ENCODE results near the gene TRIB2. TPM values are rescaled to one million over a fixed set of nuclear protein-coding genes. Genes with fewer than 3 reads are reported as not detected.

The TRIB2 gene
- 13.2 and 34.6 TPM in 2 replicates for total RNA-seq

DNA sequence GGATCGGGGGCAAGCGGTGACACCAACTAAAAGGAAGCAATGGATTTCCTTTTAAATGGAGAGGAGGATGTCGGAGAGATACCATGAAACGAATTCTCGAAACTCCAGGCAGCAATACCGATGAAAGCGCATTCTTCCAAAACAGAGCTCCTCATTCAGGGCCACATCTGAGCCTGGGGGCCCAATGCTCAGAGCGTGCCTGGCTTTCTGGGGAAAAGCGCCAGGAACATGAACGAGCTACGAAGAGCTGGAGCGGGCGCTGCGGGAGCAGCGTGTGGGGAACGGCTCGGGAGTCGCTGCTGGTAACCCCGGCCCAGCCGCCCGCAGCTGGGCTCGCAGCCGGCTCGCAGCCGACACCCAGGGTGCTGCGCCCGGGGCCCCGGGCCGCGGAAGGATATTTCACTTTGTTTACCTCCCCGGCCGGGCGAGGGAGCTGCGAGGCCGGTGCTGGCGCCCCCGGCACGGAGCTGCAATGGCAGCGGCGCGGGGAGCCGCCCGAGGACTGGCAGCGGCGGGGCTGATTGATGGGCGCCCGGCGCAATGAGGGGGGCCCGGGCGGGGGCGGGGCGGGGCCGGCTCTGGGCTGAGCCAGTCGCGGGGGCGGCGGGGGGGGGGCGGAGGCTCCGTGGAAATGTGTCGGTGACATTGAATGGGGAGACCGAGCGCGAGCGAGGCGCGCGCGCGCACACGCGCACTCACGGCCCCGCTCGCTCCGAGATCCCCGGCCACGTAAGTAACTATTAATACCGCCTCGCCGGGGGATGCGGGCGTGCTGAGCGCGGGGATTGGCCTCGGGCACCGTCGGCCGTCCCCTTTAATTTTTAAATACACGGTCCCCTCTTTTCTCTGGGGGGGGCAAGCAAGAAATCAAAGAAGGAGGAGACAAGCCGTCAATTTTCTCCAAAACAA, at the start of gene TRIB2:
TSS of gene TRIB2 (plus strand) at position 655 of the 909 bp plus-strand sequence. CDS start 1,372 bp downstream, outside the sequence.

Data from smooth muscle cell of bladder (primary cell).